GM21529 (cell line): ENCODE data around the gene ATP6V1A.

Experiments used
- ATAC-seq: cut with Tn5 transposase; IDR thresholded peaks from one replicate; pipeline ENCODE4 v1.9.1; 2021; ENCODE audit not compliant: unreplicated experiment

The ATP6V1A gene

GRCh38 chr3:113745756-113746547 is 883 bp upstream of the ATP6V1A start, which contains the start of gene NAA50:
TSS of gene NAA50 (minus strand) at chr3:113746249. CDS start at chr3:113745949, 300 bp downstream.
- peak; percentile 42 for ATAC-seq

GRCh38 chr3:113747283-113748046 is 630 bp downstream of the ATP6V1A start:
- no peak for ATAC-seq

GRCh38 chr3:113751141-113751540 is 4.3 kb downstream of the ATP6V1A start:
- ATAC-seq = no peak

- ATAC-seq = no peak
These were observed 6.6 kb downstream of the ATP6V1A start for GRCh38 chr3:113753376-113753985.

- ATAC-seq = no peak
These were observed 7.8 kb downstream of the ATP6V1A start for GRCh38 chr3:113754494-113755159.

- no peak for ATAC-seq
These were observed 11.7 kb downstream of the ATP6V1A start for GRCh38 chr3:113758389-113759024.

GRCh38 chr3:113764698-113765097 is 17.9 kb downstream of the ATP6V1A start:
- no peak for ATAC-seq

GRCh38 chr3:113769551-113769950 is 22.7 kb downstream of the ATP6V1A start:
- ATAC-seq = peak; percentile 86

- no peak for ATAC-seq
These were observed 25.2 kb downstream of the ATP6V1A start for GRCh38 chr3:113771993-113772392.

GRCh38 chr3:113773381-113773780 is 26.5 kb downstream of the ATP6V1A start:
- no peak for ATAC-seq

GRCh38 chr3:113775516-113775915 is 28.7 kb downstream of the ATP6V1A start:
- no peak for ATAC-seq

GRCh38 chr3:113776564-113776963 is 29.7 kb downstream of the ATP6V1A start:
- no peak for ATAC-seq

GRCh38 chr3:113783463-113783862 is 36.6 kb downstream of the ATP6V1A start:
- ATAC-seq = peak; percentile 60

GRCh38 chr3:113783980-113784379 is 37.1 kb downstream of the ATP6V1A start:
- ATAC-seq = no peak

GRCh38 chr3:113791381-113791780 is 44.5 kb downstream of the ATP6V1A start:
- no peak for ATAC-seq

GRCh38 chr3:113794526-113794925 is 47.7 kb downstream of the ATP6V1A start:
- no peak for ATAC-seq

- ATAC-seq = no peak
These were observed 48.9 kb downstream of the ATP6V1A start for GRCh38 chr3:113795693-113796092.

- ATAC-seq = peak; percentile 72
These were observed 56.1 kb downstream of the ATP6V1A start for GRCh38 chr3:113802795-113803455.

- peak; percentile 55 for ATAC-seq
These were observed 57.8 kb downstream of the ATP6V1A start for GRCh38 chr3:113804661-113805060.

GRCh38 chr3:113805249-113805648 is 58.4 kb downstream of the ATP6V1A start:
- no peak for ATAC-seq
